ENCODE measurements around the gene MC2R.

MC2R gene

GRCh38 chr18:13849791-13850190 lies 65.5 kb downstream of the MC2R start:
- TF ChIP-seq POU6F1 (CRISPR knock-in tag; IDR thresholded peaks at IDR 0.05; ENCODE audit: borderline replicate concordance, low read depth) (no peak), TSHZ2 (CRISPR knock-in tag; IDR thresholded peaks at IDR 0.05) (no peak), ZNF8 (CRISPR knock-in tag; IDR thresholded peaks at IDR 0.05) (no peak), ZNF565 (CRISPR knock-in tag; conservative IDR thresholded peaks at IDR 0.05; ENCODE audit: low read depth) (no peak), ZFP30 (CRISPR knock-in tag; IDR thresholded peaks at IDR 0.05) (no peak), ZC3H10 (CRISPR knock-in tag; IDR thresholded peaks at IDR 0.05) (no peak), TOX (CRISPR knock-in tag; IDR thresholded peaks at IDR 0.05; ENCODE audit: borderline replicate concordance) (no peak), TCF4 (CRISPR knock-in tag; IDR thresholded peaks at IDR 0.05; ENCODE audit: borderline replicate concordance) (no peak), SNAI2 (CRISPR knock-in tag; IDR thresholded peaks at IDR 0.05) (no peak)
- TF ChIP-seq, protein P1, sequence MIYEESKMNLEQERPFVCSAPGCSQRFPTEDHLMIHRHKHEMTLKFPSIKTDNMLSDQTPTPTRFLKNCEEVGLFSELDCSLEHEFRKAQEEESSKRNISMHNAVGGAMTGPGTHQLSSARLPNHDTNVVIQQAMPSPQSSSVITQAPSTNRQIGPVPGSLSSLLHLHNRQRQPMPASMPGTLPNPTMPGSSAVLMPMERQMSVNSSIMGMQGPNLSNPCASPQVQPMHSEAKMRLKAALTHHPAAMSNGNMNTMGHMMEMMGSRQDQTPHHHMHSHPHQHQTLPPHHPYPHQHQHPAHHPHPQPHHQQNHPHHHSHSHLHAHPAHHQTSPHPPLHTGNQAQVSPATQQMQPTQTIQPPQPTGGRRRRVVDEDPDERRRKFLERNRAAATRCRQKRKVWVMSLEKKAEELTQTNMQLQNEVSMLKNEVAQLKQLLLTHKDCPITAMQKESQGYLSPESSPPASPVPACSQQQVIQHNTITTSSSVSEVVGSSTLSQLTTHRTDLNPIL (CRISPR knock-in tag; IDR thresholded peaks at IDR 0.05; ENCODE audit: low read depth): no peak
- ATAC-seq: no peak

- no peak for TF ChIP-seq ARNTL (CRISPR knock-in tag; IDR thresholded peaks at IDR 0.05; ENCODE audit: borderline replicate concordance, low read depth)
- TF ChIP-seq CSRNP3 (CRISPR knock-in tag; IDR thresholded peaks at IDR 0.05): no peak
- peak; percentile 51 for ATAC-seq
These were observed 78.8 kb downstream of the MC2R start for GRCh38 chr18:13836559-13836958.

DNA sequence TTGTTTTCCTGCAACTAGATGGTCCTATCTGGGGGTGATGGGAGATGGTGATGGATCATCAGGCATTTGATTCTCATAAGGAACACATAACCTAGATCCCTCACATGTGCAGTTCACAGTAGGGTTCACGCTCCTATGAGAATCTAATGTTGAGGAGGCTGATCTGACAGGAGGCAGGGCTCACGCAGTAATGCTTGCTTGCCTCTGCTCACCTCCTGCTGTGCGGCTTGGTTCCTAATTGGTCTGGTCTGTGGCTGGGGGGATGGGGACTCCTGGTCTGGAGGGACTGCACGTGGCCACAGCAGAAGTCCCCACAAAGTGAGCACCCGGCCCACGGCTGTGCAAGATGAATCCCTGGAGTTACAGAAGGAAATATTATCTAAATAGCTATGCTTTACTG lies 80.1 kb downstream of the MC2R start:
- TF ChIP-seq OSR1 (CRISPR knock-in tag; IDR thresholded peaks at IDR 0.05) (no peak), ARNTL (CRISPR knock-in tag; IDR thresholded peaks at IDR 0.05; ENCODE audit: borderline replicate concordance, low read depth) (no peak), ISL1 (CRISPR knock-in tag; IDR thresholded peaks at IDR 0.05) (no peak), TCF4 (CRISPR knock-in tag; IDR thresholded peaks at IDR 0.05; ENCODE audit: borderline replicate concordance) (no peak), SNAI2 (CRISPR knock-in tag; IDR thresholded peaks at IDR 0.05) (no peak), GLIS3 (CRISPR knock-in tag; IDR thresholded peaks at IDR 0.05) (no peak), ZC3H10 (CRISPR knock-in tag; IDR thresholded peaks at IDR 0.05) (no peak), ZFP3 (CRISPR knock-in tag; IDR thresholded peaks at IDR 0.05) (no peak), TSHZ2 (CRISPR knock-in tag; IDR thresholded peaks at IDR 0.05) (no peak), CSRNP3 (CRISPR knock-in tag; IDR thresholded peaks at IDR 0.05) (no peak), ZFP30 (CRISPR knock-in tag; IDR thresholded peaks at IDR 0.05) (no peak), ESRRG (CRISPR knock-in tag; IDR thresholded peaks at IDR 0.05) (no peak), BACH2 (CRISPR knock-in tag; IDR thresholded peaks at IDR 0.05; ENCODE audit: borderline replicate concordance) (no peak), PPARA (CRISPR knock-in tag; IDR thresholded peaks at IDR 0.05; ENCODE audit: borderline replicate concordance) (no peak), ZNF70 (CRISPR knock-in tag; IDR thresholded peaks at IDR 0.05) (no peak)
- TF ChIP-seq, protein P2, sequence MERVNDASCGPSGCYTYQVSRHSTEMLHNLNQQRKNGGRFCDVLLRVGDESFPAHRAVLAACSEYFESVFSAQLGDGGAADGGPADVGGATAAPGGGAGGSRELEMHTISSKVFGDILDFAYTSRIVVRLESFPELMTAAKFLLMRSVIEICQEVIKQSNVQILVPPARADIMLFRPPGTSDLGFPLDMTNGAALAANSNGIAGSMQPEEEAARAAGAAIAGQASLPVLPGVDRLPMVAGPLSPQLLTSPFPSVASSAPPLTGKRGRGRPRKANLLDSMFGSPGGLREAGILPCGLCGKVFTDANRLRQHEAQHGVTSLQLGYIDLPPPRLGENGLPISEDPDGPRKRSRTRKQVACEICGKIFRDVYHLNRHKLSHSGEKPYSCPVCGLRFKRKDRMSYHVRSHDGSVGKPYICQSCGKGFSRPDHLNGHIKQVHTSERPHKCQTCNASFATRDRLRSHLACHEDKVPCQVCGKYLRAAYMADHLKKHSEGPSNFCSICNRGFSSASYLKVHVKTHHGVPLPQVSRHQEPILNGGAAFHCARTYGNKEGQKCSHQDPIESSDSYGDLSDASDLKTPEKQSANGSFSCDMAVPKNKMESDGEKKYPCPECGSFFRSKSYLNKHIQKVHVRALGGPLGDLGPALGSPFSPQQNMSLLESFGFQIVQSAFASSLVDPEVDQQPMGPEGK (CRISPR knock-in tag; IDR thresholded peaks at IDR 0.05; ENCODE audit: borderline replicate concordance): no peak
- TF ChIP-seq, protein P1 (CRISPR knock-in tag; IDR thresholded peaks at IDR 0.05; ENCODE audit: low read depth): no peak
- no peak for ATAC-seq

Measured in SK-N-SH treated with all-trans-retinoic acid at 6 μM for 48 hours (cell line).